ENCODE data around the gene RPL37A. TPM values are rescaled to one million over a fixed set of nuclear protein-coding genes. Genes with fewer than 3 reads are reported as not detected.

Gene RPL37A
- total and polyA plus RNA-seq, 9 of the 15 experiments (the other 6 are each of a cell fraction or from before 2014, with no cell fraction given): 1,938 to 3,349 (median 2,436) TPM

DNA sequence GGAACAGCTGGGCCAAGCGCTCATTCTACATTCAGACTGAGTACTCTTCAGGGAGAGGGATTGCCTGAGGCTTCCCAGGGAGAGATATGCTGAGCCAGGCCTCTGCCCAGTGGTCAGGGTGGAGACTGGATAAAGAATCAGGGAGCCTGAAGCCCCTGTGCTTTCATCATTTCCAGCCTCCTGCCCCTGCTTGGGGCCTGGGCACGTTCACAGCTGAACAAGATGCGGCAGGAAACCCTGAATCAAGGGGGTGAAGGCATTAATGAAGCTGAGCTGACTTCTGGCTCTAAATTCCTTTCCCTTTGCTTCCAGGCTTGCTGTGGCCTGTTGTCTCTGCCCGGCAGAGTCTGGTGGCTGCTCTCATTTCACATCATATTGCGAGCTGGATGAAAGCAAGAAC is 35.0 kb downstream of the RPL37A start:
- Histone ChIP-seq H2AFZ (ENCODE audit: low read depth, low read length) (no peak overlapping the region), H3K36me3 (ENCODE audit: control insufficient read depth, insufficient read depth, low read length) (no peaks in the 10 kb centered on the region), H3K4me3 (no peak overlapping the region), H3K9ac (ENCODE audit: insufficient read depth in 1 of 2, low read depth in 2 of 2, low read length in 2 of 2) (no peak overlapping the region), H3K79me2 (ENCODE audit: control insufficient read depth, insufficient read depth, low read length) (no peaks in the 10 kb centered on the region), H4K20me1 (replicated peaks; ENCODE audit: control insufficient read depth, insufficient read depth, low read length) (no peaks in the 10 kb centered on the region), H3K9me1 (ENCODE audit: control insufficient read depth, insufficient read depth, low read length) (no peaks in the 10 kb centered on the region), H3K4me2 (ENCODE audit: insufficient read depth, low read length) (no peak overlapping the region), H3K27ac (ENCODE audit: extremely low read depth, low read depth, low read length) (no peak overlapping the region), H3K9me3 (replicated peaks; ENCODE audit: control insufficient read depth, insufficient read depth, low read depth, low read length) (no peaks in the 10 kb centered on the region), H3K27me3 (ENCODE audit: control insufficient read depth in 2 of 2, insufficient read depth in 2 of 2, low read length in 2 of 2) (peaks cover 0 to 11% of the 10 kb centered on the region in 2 experiments; a peak in 2 of 5 replicates), H3K4me1 (replicated peaks in 1 of 2; ENCODE audit: control insufficient read depth in 2 of 2, insufficient read depth in 2 of 2, low read length in 2 of 2) (no peaks in the 10 kb centered on the region; a peak in 2 of 5 replicates)
- DNase-seq (ENCODE audit: extremely low read depth in 1 of 4, low spot score in 3 of 4) (no peak), FAIRE-seq (no peak), ATAC-seq (no peak)
- intact Hi-C loops (cut with micrococcal nuclease): no loop called here
- BruUV-seq (replicated peaks): no TSS peak
- ChIA-PET CTCF (ENCODE audit: low intra/inter-chr PET ratio) (no interaction called here), POLR2A (interaction anchor here (0.6 kb wide), 1 partner anchor 1450 kb away, joined by 4 read pairs; no protein-coding TSS in a partner anchor)
- in situ Hi-C loops (cut with MboI): loop anchor here (25.0 kb wide), 1 partner anchor 979 kb away; no protein-coding TSS in a partner anchor
- WGBS (ENCODE audit: insufficient coverage, low coverage, missing lambda C conversion rate): 11% methylated on average over 5 of the region's 5 CpGs
- TF ChIP-seq, protein P1, sequence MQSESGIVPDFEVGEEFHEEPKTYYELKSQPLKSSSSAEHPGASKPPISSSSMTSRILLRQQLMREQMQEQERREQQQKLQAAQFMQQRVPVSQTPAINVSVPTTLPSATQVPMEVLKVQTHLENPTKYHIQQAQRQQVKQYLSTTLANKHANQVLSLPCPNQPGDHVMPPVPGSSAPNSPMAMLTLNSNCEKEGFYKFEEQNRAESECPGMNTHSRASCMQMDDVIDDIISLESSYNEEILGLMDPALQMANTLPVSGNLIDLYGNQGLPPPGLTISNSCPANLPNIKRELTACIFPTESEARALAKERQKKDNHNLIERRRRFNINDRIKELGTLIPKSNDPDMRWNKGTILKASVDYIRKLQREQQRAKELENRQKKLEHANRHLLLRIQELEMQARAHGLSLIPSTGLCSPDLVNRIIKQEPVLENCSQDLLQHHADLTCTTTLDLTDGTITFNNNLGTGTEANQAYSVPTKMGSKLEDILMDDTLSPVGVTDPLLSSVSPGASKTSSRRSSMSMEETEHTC (IDR thresholded peaks at IDR 0.05): no peak
- no peak for TF ChIP-seq GTF2E2 (tag; IDR thresholded peaks at IDR 0.05)
- TF ChIP-seq, protein P2, sequence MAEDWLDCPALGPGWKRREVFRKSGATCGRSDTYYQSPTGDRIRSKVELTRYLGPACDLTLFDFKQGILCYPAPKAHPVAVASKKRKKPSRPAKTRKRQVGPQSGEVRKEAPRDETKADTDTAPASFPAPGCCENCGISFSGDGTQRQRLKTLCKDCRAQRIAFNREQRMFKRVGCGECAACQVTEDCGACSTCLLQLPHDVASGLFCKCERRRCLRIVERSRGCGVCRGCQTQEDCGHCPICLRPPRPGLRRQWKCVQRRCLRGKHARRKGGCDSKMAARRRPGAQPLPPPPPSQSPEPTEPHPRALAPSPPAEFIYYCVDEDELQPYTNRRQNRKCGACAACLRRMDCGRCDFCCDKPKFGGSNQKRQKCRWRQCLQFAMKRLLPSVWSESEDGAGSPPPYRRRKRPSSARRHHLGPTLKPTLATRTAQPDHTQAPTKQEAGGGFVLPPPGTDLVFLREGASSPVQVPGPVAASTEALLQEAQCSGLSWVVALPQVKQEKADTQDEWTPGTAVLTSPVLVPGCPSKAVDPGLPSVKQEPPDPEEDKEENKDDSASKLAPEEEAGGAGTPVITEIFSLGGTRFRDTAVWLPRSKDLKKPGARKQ (CRISPR knock-in tag; IDR thresholded peaks at IDR 0.05): no peak
- TF ChIP-seq MAZ (CRISPR knock-in tag; conservative IDR thresholded peaks at IDR 0.05 in 1 of 2, IDR thresholded peaks at IDR 0.05 in 1 of 2): no peak
- TF ChIP-seq, protein P3, sequence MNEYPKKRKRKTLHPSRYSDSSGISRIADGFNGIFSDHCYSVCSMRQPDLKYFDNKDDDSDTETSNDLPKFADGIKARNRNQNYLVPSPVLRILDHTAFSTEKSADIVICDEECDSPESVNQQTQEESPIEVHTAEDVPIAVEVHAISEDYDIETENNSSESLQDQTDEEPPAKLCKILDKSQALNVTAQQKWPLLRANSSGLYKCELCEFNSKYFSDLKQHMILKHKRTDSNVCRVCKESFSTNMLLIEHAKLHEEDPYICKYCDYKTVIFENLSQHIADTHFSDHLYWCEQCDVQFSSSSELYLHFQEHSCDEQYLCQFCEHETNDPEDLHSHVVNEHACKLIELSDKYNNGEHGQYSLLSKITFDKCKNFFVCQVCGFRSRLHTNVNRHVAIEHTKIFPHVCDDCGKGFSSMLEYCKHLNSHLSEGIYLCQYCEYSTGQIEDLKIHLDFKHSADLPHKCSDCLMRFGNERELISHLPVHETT (CRISPR knock-in tag; conservative IDR thresholded peaks at IDR 0.05 in 1 of 2, IDR thresholded peaks at IDR 0.05 in 1 of 2): no peak
- TF ChIP-seq, protein P4, sequence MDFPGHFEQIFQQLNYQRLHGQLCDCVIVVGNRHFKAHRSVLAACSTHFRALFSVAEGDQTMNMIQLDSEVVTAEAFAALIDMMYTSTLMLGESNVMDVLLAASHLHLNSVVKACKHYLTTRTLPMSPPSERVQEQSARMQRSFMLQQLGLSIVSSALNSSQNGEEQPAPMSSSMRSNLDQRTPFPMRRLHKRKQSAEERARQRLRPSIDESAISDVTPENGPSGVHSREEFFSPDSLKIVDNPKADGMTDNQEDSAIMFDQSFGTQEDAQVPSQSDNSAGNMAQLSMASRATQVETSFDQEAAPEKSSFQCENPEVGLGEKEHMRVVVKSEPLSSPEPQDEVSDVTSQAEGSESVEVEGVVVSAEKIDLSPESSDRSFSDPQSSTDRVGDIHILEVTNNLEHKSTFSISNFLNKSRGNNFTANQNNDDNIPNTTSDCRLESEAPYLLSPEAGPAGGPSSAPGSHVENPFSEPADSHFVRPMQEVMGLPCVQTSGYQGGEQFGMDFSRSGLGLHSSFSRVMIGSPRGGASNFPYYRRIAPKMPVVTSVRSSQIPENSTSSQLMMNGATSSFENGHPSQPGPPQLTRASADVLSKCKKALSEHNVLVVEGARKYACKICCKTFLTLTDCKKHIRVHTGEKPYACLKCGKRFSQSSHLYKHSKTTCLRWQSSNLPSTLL (IDR thresholded peaks at IDR 0.05): no peak
